IPS-20b (cell line): ENCODE measurements around the gene CDH18.

Experiments
- H3K27ac ChIP-seq: one replicate; pipeline ENCODE4 v1.5.1; 2013; ENCODE audit warnings: low read length
- H3K27me3 ChIP-seq: 2 replicates; pipeline ENCODE4 v1.6.1; 2013; ENCODE audit warnings: mild to moderate bottlenecking, low read length, inconsistent platforms; ENCODE audit not compliant: insufficient read depth
- H3K36me3 ChIP-seq: 2 replicates; pipeline ENCODE4 v1.6.1; 2013; ENCODE audit warnings: low read depth, mild to moderate bottlenecking, inconsistent platforms, low read length, moderate library complexity; ENCODE audit not compliant: insufficient read depth
- H3K4me1 ChIP-seq: 2 replicates; pipeline ENCODE4 v1.6.1; 2013; ENCODE audit warnings: mild to moderate bottlenecking, control low read depth, inconsistent platforms, low read length, moderate library complexity; ENCODE audit not compliant: insufficient read depth
- H3K4me3 ChIP-seq: 2 replicates; pipeline ENCODE4 v1.5.1; 2013; ENCODE audit warnings: mild to moderate bottlenecking, low read length, inconsistent platforms
- H3K9ac ChIP-seq: 2 replicates; pipeline ENCODE4 v1.6.1; 2013; ENCODE audit warnings: low read depth, mild to moderate bottlenecking, inconsistent platforms, low read length, moderate library complexity
- H3K9me3 ChIP-seq: 2 replicates; pipeline ENCODE4 v1.6.1; 2013; ENCODE audit warnings: mild to moderate bottlenecking, low read depth, low read length, inconsistent platforms; ENCODE audit not compliant: insufficient read depth

The CDH18 gene

GRCh38 chr5:19564036-19564435 is 424.0 kb downstream of the CDH18 start:
- Histone ChIP-seq H3K9me3 (no peaks in the 10 kb centered on the region), H3K9ac (no peak overlapping the region), H3K4me1 (no peaks in the 10 kb centered on the region), H3K27me3 (no peaks in the 10 kb centered on the region), H3K27ac (no peak overlapping the region), H3K36me3 (no peaks in the 10 kb centered on the region), H3K4me3 (no peak overlapping the region)

DNA sequence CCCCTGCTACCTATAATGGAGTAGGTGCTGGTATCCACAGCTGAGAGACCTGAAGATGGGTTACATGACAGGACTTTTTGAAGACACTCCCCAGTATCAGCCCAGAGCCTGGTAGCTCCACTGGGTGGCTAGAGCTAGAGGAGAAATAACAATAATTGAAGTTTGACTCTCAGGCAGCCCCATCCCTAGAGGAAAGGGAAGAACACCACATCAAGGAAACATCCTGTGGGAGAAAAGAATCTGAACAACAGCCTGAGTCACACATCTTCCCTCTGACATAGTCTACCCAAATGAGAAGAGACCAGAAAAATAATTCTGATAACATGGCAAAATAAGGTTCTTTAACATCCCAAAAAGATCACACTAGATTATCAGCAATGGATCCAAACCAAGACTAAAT is 432.1 kb downstream of the CDH18 start:
- Histone ChIP-seq H3K36me3 (no peaks in the 10 kb centered on the region), H3K4me3 (no peak overlapping the region), H3K27me3 (no peaks in the 10 kb centered on the region), H3K9me3 (no peaks in the 10 kb centered on the region), H3K4me1 (no peaks in the 10 kb centered on the region), H3K27ac (no peak overlapping the region), H3K9ac (no peak overlapping the region)

- Histone ChIP-seq H3K4me3 (no peak overlapping the region), H3K9ac (no peak overlapping the region), H3K27ac (no peak overlapping the region), H3K36me3 (no peaks in the 10 kb centered on the region), H3K9me3 (no peaks in the 10 kb centered on the region), H3K27me3 (no peaks in the 10 kb centered on the region), H3K4me1 (no peaks in the 10 kb centered on the region)
Measured at GRCh38 chr5:19555436-19555835, 432.6 kb downstream of the CDH18 start.

GRCh38 chr5:19554524-19554923 is 433.5 kb downstream of the CDH18 start:
- Histone ChIP-seq H3K27ac (no peak overlapping the region), H3K27me3 (no peaks in the 10 kb centered on the region), H3K9me3 (no peaks in the 10 kb centered on the region), H3K36me3 (no peaks in the 10 kb centered on the region), H3K4me3 (no peak overlapping the region), H3K9ac (no peak overlapping the region), H3K4me1 (no peaks in the 10 kb centered on the region)

GRCh38 chr5:19547640-19548039 is 440.4 kb downstream of the CDH18 start:
- Histone ChIP-seq H3K9me3 (no peaks in the 10 kb centered on the region), H3K27ac (no peak overlapping the region), H3K9ac (no peak overlapping the region), H3K27me3 (no peaks in the 10 kb centered on the region), H3K4me3 (no peak overlapping the region), H3K4me1 (no peaks in the 10 kb centered on the region), H3K36me3 (no peaks in the 10 kb centered on the region)

DNA sequence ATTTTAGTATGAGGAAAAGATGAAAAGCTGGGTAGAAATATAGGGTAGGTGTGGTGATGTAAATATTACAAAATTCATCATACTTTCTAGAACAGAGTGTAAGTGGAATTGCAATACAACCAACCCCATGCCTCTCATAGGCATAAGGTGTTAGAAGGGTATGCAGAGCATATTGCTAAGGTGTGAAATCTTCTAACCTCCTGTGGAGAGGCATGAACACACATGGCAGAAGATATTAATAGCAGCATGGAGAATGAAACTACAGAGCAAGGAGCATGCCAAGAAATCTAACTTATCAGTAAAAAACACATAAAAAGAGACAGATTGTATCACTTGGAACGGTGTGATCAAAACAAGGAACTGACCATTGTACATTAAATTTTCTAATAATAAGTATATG is 441.5 kb downstream of the CDH18 start:
- no peaks in the 10 kb centered on the region for H3K27me3 ChIP-seq

GRCh38 chr5:19538607-19539006 is 449.4 kb downstream of the CDH18 start:
- H3K4me3 ChIP-seq, result no peak overlapping the region

More for the DNA sequence above, 441.5 kb downstream of the CDH18 start:
- Histone ChIP-seq H3K27ac (no peak overlapping the region), H3K36me3 (no peaks in the 10 kb centered on the region), H3K4me3 (no peak overlapping the region), H3K4me1 (no peaks in the 10 kb centered on the region), H3K9me3 (no peaks in the 10 kb centered on the region), H3K9ac (no peak overlapping the region)

GRCh38 chr5:19536387-19536786 is 451.6 kb downstream of the CDH18 start:
- no peaks in the 10 kb centered on the region for H3K9me3 ChIP-seq
- H3K36me3 ChIP-seq, result no peaks in the 10 kb centered on the region
- H3K4me1 ChIP-seq, result no peaks in the 10 kb centered on the region
- no peak overlapping the region for H3K27ac ChIP-seq
- H3K4me3 ChIP-seq, result no peak overlapping the region
- no peak overlapping the region for H3K9ac ChIP-seq
- H3K27me3 ChIP-seq, result no peaks in the 10 kb centered on the region

More at GRCh38 chr5:19538607-19539006, 449.4 kb downstream of the CDH18 start:
- Histone ChIP-seq H3K27me3 (no peaks in the 10 kb centered on the region), H3K4me1 (no peaks in the 10 kb centered on the region), H3K9me3 (no peaks in the 10 kb centered on the region), H3K36me3 (no peaks in the 10 kb centered on the region), H3K9ac (no peak overlapping the region), H3K27ac (no peak overlapping the region)

DNA sequence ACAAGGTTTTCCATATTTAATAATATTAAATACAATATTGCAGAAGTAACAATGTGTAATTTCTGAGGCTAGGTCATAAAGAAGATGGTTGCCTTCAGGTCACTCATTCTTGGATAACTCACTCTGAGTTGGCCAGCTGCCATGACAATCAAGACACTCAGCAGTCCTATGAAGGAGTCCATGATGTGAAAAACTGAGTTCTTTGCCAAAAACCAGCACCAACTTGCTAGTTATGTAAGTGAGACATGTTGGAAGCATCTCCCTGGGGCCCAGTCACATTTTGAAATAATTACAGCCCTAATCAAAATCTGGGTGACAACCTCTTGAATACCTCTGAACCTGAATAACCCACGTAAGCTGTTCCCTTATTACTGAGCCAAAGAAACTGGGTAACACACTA is 453.2 kb downstream of the CDH18 start:
- no peaks in the 10 kb centered on the region for H3K4me1 ChIP-seq
- H3K9ac ChIP-seq, result no peak overlapping the region
- no peaks in the 10 kb centered on the region for H3K27me3 ChIP-seq
- no peak overlapping the region for H3K27ac ChIP-seq
- no peak overlapping the region for H3K4me3 ChIP-seq
- no peaks in the 10 kb centered on the region for H3K9me3 ChIP-seq
- H3K36me3 ChIP-seq, result no peaks in the 10 kb centered on the region

DNA sequence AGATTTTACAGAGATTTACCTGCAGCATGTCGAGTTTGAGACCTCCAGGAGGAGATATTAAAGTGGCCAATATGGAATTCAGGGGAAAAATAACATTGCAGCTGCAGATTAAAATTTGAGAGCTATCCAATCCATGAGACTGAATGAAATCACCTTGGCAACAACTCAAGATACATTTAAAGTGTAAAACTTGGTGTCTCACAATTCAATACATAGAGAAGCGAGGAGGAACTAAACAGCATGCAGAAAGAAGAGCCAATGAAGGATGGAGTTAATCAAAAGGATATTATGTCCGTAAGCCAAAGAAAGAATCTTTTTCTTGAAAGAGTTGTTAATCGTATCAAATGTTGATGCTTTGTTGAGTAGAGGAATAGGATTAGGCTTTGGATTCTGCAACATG is 455.1 kb downstream of the CDH18 start:
- no peaks in the 10 kb centered on the region for H3K36me3 ChIP-seq
- no peak overlapping the region for H3K4me3 ChIP-seq
- H3K9ac ChIP-seq, result no peak overlapping the region
- H3K4me1 ChIP-seq, result no peaks in the 10 kb centered on the region
- H3K9me3 ChIP-seq, result no peaks in the 10 kb centered on the region
- H3K27me3 ChIP-seq, result no peaks in the 10 kb centered on the region
- H3K27ac ChIP-seq, result no peak overlapping the region

DNA sequence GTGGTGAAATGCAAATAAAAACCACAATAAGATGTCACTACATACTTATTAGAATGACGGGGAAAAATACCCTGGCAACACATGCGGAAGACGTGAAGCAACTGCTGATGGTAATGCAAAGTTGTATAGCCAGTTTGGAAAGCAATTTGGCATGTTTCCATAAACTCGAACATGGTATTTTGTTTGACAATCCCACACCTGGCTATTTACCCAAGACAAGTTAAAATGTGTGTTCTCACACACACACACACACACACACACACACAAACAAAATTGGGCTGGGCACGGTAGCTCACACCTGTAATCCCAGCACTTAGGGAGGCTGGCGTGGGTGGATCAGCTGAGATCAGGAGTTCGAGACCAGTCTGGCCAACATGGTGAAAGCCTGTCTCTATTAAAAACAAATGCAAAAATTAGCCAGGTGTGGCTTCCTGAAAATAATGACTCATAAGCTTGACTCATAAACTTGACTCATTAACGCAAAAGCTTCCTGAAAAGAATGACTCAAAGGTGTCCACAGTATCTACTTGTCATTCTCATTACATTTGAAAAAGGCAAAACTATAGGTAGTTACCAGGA is 456.5 kb downstream of the CDH18 start:
- Histone ChIP-seq H3K27ac (no peak overlapping the region), H3K4me1 (no peaks in the 10 kb centered on the region), H3K9me3 (no peaks in the 10 kb centered on the region), H3K36me3 (no peaks in the 10 kb centered on the region), H3K27me3 (no peaks in the 10 kb centered on the region), H3K4me3 (no peak overlapping the region), H3K9ac (no peak overlapping the region)

- no peak overlapping the region for H3K27ac ChIP-seq
- no peak overlapping the region for H3K9ac ChIP-seq
- no peaks in the 10 kb centered on the region for H3K9me3 ChIP-seq
- H3K4me1 ChIP-seq, result no peaks in the 10 kb centered on the region
- no peak overlapping the region for H3K4me3 ChIP-seq
- H3K27me3 ChIP-seq, result no peaks in the 10 kb centered on the region
- no peaks in the 10 kb centered on the region for H3K36me3 ChIP-seq
Measured at GRCh38 chr5:19519448-19519847, 468.6 kb downstream of the CDH18 start.
